Right atrium auricular region (tissue), 2 donors: ENCODE results near the gene PTPRN2. TPM values are rescaled to one million over a fixed set of nuclear protein-coding genes. Genes with fewer than 3 reads are reported as not detected.

Experiments
- DNase-seq: peaks from one replicate; pipeline ENCODE4 v3.0.0-alpha.2; 2019; ENCODE audit warnings: low spot score
- H3K27ac ChIP-seq, 2 donors: fragments of 200-600 bp; sonication (generic); 1 replicate in 1 of 2; 2 replicates in 1 of 2; pipeline ENCODE4 v1.5.1; 2016 to 2019
- H3K27me3 ChIP-seq, 2 donors: fragments of 200-600 bp; sonication (generic); one replicate each; pipeline versions ENCODE4 v1.5.1 to v1.6.0; 2017 to 2019
- H3K36me3 ChIP-seq: fragments of 200-600 bp; sonication (generic); one replicate; pipeline ENCODE4 v1.5.1; 2016
- H3K4me1 ChIP-seq, 2 donors: fragments of 200-600 bp; sonication (generic); one replicate each; pipeline versions ENCODE4 v1.5.1 to v1.6.0; 2017 to 2019
- H3K4me3 ChIP-seq, 2 donors: fragments of 200-600 bp; sonication (generic); 1 replicate in 1 of 2; 2 replicates in 1 of 2; pipeline ENCODE4 v1.5.1; 2017 to 2019; ENCODE audit warnings: mild to moderate bottlenecking in 1 of 2, moderate library complexity in 1 of 2
- H3K9me3 ChIP-seq, 2 donors: fragments of 200-600 bp; sonication (generic); one replicate each; pipeline ENCODE4 v1.5.1; 2019
- CTCF ChIP-seq, 2 donors: fragments of 200-600 bp; sonication (generic); IDR thresholded peaks; one replicate each; pipeline ENCODE4 v1.5.1; 2019; ENCODE audit warnings: antibody characterized with exemption in 2 of 2
- total RNA-seq, 2 donors: library from RNA; depleted of rRNA; stranded (reverse); fragments of >200 nt; gene quantifications; one replicate each; pipeline ENCODE4 v1.1.0, GENCODE V29; 2016

PTPRN2 gene
- total RNA-seq, 2 donors from 2014 or later = 2.6 to 2.7 TPM

- no peak overlapping the region for H3K27ac ChIP-seq
- H3K4me3 ChIP-seq = no peak overlapping the region
- no peaks in the 10 kb centered on the region for H3K36me3 ChIP-seq
- no peaks in the 10 kb centered on the region for H3K4me1 ChIP-seq
- no peaks in the 10 kb centered on the region for H3K27me3 ChIP-seq
- DNase-seq = no peak
- no peaks in the 10 kb centered on the region for H3K9me3 ChIP-seq
- no peak for TF ChIP-seq CTCF (IDR thresholded peaks at IDR 0.05)
Observed at GRCh38 chr7:158452331-158452730, 135.3 kb downstream of the PTPRN2 start.

- Histone ChIP-seq H3K4me3 (no peak overlapping the region), H3K36me3 (no peaks in the 10 kb centered on the region), H3K9me3 (no peaks in the 10 kb centered on the region), H3K4me1 (no peaks in the 10 kb centered on the region), H3K27me3 (no peaks in the 10 kb centered on the region), H3K27ac (no peak overlapping the region)
- TF ChIP-seq CTCF (IDR thresholded peaks at IDR 0.05) = no peak
- DNase-seq = no peak
Observed at GRCh38 chr7:158450476-158451124, 137.0 kb downstream of the PTPRN2 start.

GRCh38 chr7:158449942-158450341, 137.7 kb downstream of the PTPRN2 start:
- Histone ChIP-seq H3K9me3 (no peaks in the 10 kb centered on the region), H3K27ac (no peak overlapping the region), H3K4me1 (no peaks in the 10 kb centered on the region), H3K27me3 (no peaks in the 10 kb centered on the region), H3K36me3 (no peaks in the 10 kb centered on the region), H3K4me3 (no peak overlapping the region)
- no peak for DNase-seq
- no peak for TF ChIP-seq CTCF (IDR thresholded peaks at IDR 0.05)

- no peaks in the 10 kb centered on the region for H3K27me3 ChIP-seq
- H3K27ac ChIP-seq = no peak overlapping the region
- H3K4me1 ChIP-seq = no peaks in the 10 kb centered on the region
- TF ChIP-seq CTCF (IDR thresholded peaks at IDR 0.05) = no peak
- H3K36me3 ChIP-seq = no peaks in the 10 kb centered on the region
- no peaks in the 10 kb centered on the region for H3K9me3 ChIP-seq
- H3K4me3 ChIP-seq = no peak overlapping the region
- DNase-seq = no peak
Observed at GRCh38 chr7:158449266-158449665, 138.4 kb downstream of the PTPRN2 start.

- Histone ChIP-seq H3K4me3 (no peak overlapping the region), H3K9me3 (no peaks in the 10 kb centered on the region), H3K4me1 (no peaks in the 10 kb centered on the region), H3K36me3 (no peaks in the 10 kb centered on the region), H3K27ac (no peak overlapping the region), H3K27me3 (no peaks in the 10 kb centered on the region)
- DNase-seq = no peak
- no peak for TF ChIP-seq CTCF (IDR thresholded peaks at IDR 0.05)
Observed at GRCh38 chr7:158448430-158449100, 139.1 kb downstream of the PTPRN2 start.
